Adrenal gland (tissue), 5 donors: Measurements from ENCODE around the gene NRP2.

ENCODE experiments used
- POLR2A ChIP-seq, 2 donors: fragments of 450-650 bp; IDR thresholded peaks; one replicate each; pipeline ENCODE4 v1.6.1; 2017; ENCODE audit warnings: antibody characterized with exemption in 2 of 2, mild to moderate bottlenecking in 2 of 2, moderate library complexity in 1 of 2
- TF ChIP-seq, protein P1 (sequence below), 6 experiments: fragments of 450-650 bp in 4 of 6; fragments of 200-600 bp in 2 of 6; sonication (generic) in 1 of 6; IDR thresholded peaks; 1 replicate in 5 of 6; 2 replicates in 1 of 6; pipeline versions ENCODE4 v1.5.1 to v1.8.0; 2016 to 2021; ENCODE audit warnings: antibody characterized with exemption in 6 of 6, mild to moderate bottlenecking in 2 of 6, moderate library complexity in 1 of 6
- donor health status: DM: no; HTN: no; CAD: no.

DNA sequence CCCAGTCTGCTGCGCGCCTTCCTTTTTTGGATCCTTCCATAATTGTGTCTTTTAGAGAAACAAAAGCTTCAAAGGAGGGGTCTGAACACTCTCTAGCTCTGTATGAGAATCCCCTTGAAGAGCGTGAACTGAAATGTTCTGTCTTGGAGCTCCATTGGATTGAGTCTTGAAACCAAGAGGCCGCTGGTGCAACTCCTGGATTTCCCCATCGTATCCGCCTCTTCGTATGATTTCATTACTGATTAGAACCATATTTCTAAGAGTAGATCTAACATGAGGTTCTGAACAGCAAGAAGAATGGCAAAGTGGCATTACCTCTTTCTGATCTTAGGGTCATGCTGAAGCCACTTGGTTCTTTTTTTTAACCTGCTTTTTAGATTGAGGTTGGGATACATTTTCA lies 31.4 kb upstream of the NRP2 start:
- TF ChIP-seq, protein P1, sequence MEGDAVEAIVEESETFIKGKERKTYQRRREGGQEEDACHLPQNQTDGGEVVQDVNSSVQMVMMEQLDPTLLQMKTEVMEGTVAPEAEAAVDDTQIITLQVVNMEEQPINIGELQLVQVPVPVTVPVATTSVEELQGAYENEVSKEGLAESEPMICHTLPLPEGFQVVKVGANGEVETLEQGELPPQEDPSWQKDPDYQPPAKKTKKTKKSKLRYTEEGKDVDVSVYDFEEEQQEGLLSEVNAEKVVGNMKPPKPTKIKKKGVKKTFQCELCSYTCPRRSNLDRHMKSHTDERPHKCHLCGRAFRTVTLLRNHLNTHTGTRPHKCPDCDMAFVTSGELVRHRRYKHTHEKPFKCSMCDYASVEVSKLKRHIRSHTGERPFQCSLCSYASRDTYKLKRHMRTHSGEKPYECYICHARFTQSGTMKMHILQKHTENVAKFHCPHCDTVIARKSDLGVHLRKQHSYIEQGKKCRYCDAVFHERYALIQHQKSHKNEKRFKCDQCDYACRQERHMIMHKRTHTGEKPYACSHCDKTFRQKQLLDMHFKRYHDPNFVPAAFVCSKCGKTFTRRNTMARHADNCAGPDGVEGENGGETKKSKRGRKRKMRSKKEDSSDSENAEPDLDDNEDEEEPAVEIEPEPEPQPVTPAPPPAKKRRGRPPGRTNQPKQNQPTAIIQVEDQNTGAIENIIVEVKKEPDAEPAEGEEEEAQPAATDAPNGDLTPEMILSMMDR (IDR thresholded peaks at IDR 0.05): no peak
- TF ChIP-seq POLR2A (IDR thresholded peaks at IDR 0.05): no peak
